Measurements from ENCODE around the gene NLRP1. TPM values are rescaled to one million over a fixed set of nuclear protein-coding genes. Genes with fewer than 3 reads are reported as not detected.

The NLRP1 gene
- total RNA-seq, 2 experiments from 2014 or later = 18.7 to 24.6 TPM

DNA sequence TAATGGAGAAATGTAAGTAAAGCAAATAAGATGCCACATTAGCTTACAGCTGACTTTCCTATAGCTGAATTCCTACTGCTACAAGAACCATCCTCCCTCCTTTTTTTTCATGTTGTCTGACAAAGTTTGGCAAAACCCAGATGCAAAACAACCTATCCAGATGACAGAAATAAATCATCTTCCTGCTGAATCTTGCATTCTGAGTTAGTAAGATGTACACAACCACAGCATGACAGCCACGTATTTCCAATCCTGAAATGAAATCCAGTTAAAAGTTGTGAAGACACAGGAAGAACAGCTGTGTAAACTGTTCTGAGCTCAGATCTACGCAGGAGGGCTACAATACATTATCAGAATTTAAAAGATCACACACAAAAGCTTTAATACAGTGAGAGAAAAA lies 110.4 kb downstream of the NLRP1 start:
- no peaks in the 10 kb centered on the region for H3K79me2 ChIP-seq (ENCODE audit: insufficient read depth, low read depth, low read length)
- TF ChIP-seq, protein P1, sequence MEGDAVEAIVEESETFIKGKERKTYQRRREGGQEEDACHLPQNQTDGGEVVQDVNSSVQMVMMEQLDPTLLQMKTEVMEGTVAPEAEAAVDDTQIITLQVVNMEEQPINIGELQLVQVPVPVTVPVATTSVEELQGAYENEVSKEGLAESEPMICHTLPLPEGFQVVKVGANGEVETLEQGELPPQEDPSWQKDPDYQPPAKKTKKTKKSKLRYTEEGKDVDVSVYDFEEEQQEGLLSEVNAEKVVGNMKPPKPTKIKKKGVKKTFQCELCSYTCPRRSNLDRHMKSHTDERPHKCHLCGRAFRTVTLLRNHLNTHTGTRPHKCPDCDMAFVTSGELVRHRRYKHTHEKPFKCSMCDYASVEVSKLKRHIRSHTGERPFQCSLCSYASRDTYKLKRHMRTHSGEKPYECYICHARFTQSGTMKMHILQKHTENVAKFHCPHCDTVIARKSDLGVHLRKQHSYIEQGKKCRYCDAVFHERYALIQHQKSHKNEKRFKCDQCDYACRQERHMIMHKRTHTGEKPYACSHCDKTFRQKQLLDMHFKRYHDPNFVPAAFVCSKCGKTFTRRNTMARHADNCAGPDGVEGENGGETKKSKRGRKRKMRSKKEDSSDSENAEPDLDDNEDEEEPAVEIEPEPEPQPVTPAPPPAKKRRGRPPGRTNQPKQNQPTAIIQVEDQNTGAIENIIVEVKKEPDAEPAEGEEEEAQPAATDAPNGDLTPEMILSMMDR (conservative IDR thresholded peaks at IDR 0.05; ENCODE audit: low read length) = no peak
- no peak for TF ChIP-seq EZH2phosphoT487 (IDR thresholded peaks at IDR 0.05; ENCODE audit: borderline replicate concordance, low read depth, low read length)
- no peak overlapping the region for H3K27ac ChIP-seq (ENCODE audit: low read depth, low read length, poor library complexity, severe bottlenecking)
- no peak overlapping the region for H3K4me2 ChIP-seq (ENCODE audit: low read length)
- no peaks in the 10 kb centered on the region for H3K9me3 ChIP-seq (ENCODE audit: low read length)
- peaks cover 72% of the 10 kb centered on the region for H3K36me3 ChIP-seq (ENCODE audit: insufficient read depth, low read length)
- intact Hi-C loops (cut with micrococcal nuclease; ENCODE audit: unreplicated experiment) = no loop called here
- ChIA-PET CTCF (ENCODE audit: unreplicated experiment) (no interaction called here), POLR2A (interaction anchor here (1.2 kb wide), 1 partner anchor 12 kb away, joined by 3 read pairs; the partner anchor contains the start of genes DERL2 and MIS12)
- no peak for DNase-seq (ENCODE audit: low spot score)
- no peaks in the 10 kb centered on the region for H3K9me2 ChIP-seq (ENCODE audit: insufficient read depth, low read length)
- no peak overlapping the region for H2AFZ ChIP-seq (ENCODE audit: low read length)
- H4K20me1 ChIP-seq (ENCODE audit: insufficient read depth, low read length) = no peaks in the 10 kb centered on the region
- H3K4me1 ChIP-seq (ENCODE audit: insufficient read depth, low read length, poor library complexity, severe bottlenecking) = no peaks in the 10 kb centered on the region
- no TSS peak for BruUV-seq (replicated peaks)
- H3K4me3 ChIP-seq (ENCODE audit: low read depth, low read length, poor library complexity, severe bottlenecking) = no peak overlapping the region

DNA sequence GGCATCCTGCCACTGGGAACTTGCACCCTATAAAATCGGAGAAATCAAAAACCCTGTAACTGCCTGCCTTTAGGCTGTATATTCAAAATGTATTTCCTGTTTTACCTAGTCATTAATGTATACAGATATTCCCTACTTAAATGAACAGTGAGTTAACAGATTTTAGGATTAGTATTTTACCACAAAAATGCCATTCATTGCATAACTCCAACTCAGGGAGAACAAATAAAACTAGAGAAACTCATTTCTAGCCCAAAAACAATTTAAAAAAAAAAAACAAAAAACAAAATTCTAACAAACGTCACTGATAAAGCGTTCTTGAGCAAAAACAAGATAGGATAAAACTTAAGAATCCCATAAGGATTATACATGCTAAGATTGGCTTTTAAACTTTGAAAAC lies 111.8 kb downstream of the NLRP1 start:
- H3K9me3 ChIP-seq (ENCODE audit: low read length) = no peaks in the 10 kb centered on the region
- no peak overlapping the region for H3K27ac ChIP-seq (ENCODE audit: low read depth, low read length, poor library complexity, severe bottlenecking)
- H3K9me2 ChIP-seq (ENCODE audit: insufficient read depth, low read length) = no peaks in the 10 kb centered on the region
- peaks cover 58% of the 10 kb centered on the region for H3K36me3 ChIP-seq (ENCODE audit: insufficient read depth, low read length)
- no TSS peak for BruUV-seq (replicated peaks)
- no peak overlapping the region for H3K4me2 ChIP-seq (ENCODE audit: low read length)
- POLR2A ChIA-PET = no interaction called here
- peaks cover 11% of the 10 kb centered on the region for H3K79me2 ChIP-seq (ENCODE audit: insufficient read depth, low read depth, low read length)
- CTCF ChIA-PET (ENCODE audit: unreplicated experiment) = no interaction called here
- H3K4me1 ChIP-seq (ENCODE audit: insufficient read depth, low read length, poor library complexity, severe bottlenecking) = no peaks in the 10 kb centered on the region
- H2AFZ ChIP-seq (ENCODE audit: low read length) = no peak overlapping the region
- H4K20me1 ChIP-seq (ENCODE audit: insufficient read depth, low read length) = no peaks in the 10 kb centered on the region
- intact Hi-C loops (cut with micrococcal nuclease; ENCODE audit: unreplicated experiment) = no loop called here
- H3K4me3 ChIP-seq (ENCODE audit: low read depth, low read length, poor library complexity, severe bottlenecking) = no peak overlapping the region
- DNase-seq (ENCODE audit: low spot score) = no peak
- no peak for TF ChIP-seq EZH2phosphoT487 (IDR thresholded peaks at IDR 0.05; ENCODE audit: borderline replicate concordance, low read depth, low read length)
- TF ChIP-seq, protein P1 (conservative IDR thresholded peaks at IDR 0.05; ENCODE audit: low read length) = no peak

DNA sequence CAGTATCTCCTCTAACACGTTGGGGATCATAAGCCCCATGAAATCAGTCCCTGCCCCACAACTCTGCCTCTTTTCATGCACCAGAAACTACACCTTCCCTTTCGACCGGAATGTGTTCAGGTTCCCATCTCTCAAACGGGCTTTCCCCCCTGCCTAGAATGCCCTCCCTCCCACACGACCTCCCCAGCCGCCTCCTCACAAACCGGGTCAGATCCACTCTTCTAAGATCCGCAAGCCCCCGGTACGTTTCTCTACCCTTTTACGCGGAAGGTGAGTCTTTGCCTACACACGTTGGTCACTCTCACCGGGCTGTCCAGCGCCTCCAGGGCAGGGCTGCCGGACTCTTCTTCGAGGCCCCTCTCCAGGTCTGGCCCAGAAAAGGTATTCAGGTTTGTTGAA lies 116.2 kb downstream of the NLRP1 start:
- peak overlapping the region; percentile 86 for H3K4me3 ChIP-seq (ENCODE audit: low read depth, low read length, poor library complexity, severe bottlenecking)
- peaks cover 52% of the 10 kb centered on the region for H3K36me3 ChIP-seq (ENCODE audit: insufficient read depth, low read length)
- no peaks in the 10 kb centered on the region for H3K9me2 ChIP-seq (ENCODE audit: insufficient read depth, low read length)
- peak overlapping the region; percentile 88 for H3K4me2 ChIP-seq (ENCODE audit: low read length)
- peaks cover 19% of the 10 kb centered on the region for H4K20me1 ChIP-seq (ENCODE audit: insufficient read depth, low read length)
- H3K9me3 ChIP-seq (ENCODE audit: low read length) = no peaks in the 10 kb centered on the region
- H3K4me1 ChIP-seq (ENCODE audit: insufficient read depth, low read length, poor library complexity, severe bottlenecking) = peaks cover 24% of the 10 kb centered on the region
- ChIA-PET POLR2A (interaction anchor here (0.6 to 1.7 kb wide), 5 partner anchors 12 to 1325 kb away, joined by 3 to 8 read pairs (median 4); partner anchors contain the start of genes DERL2 and MIS12), CTCF (ENCODE audit: unreplicated experiment) (interaction anchor here (1.0 kb wide), 1 partner anchor 29 kb away, joined by 3 read pairs; the partner anchor contains the start of gene C1QBP)
- H3K79me2 ChIP-seq (ENCODE audit: insufficient read depth, low read depth, low read length) = peaks cover 56% of the 10 kb centered on the region
- intact Hi-C loops (cut with micrococcal nuclease; ENCODE audit: unreplicated experiment) = loop anchor here (2.0 kb wide), 2 partner anchors 29 to 49 kb away; partner anchors contain the start of genes C1QBP and NUP88
- no peak for TF ChIP-seq EZH2phosphoT487 (IDR thresholded peaks at IDR 0.05; ENCODE audit: borderline replicate concordance, low read depth, low read length)
- TF ChIP-seq, protein P1 (conservative IDR thresholded peaks at IDR 0.05; ENCODE audit: low read length) = no peak
- BruUV-seq (replicated peaks) = no TSS peak
- peak overlapping the region; percentile 45 for H3K27ac ChIP-seq (ENCODE audit: low read depth, low read length, poor library complexity, severe bottlenecking)
- DNase-seq (ENCODE audit: low spot score) = peak; percentile 27
- peak overlapping the region; percentile 26; the same call in 1 of the 2 replicates for H2AFZ ChIP-seq (ENCODE audit: low read length)

All from OCI-LY7 (cell line).